Heart left ventricle (tissue), 13 donors: ENCODE data around the gene SRPRA.

Source experiments
- CTCF ChIP-seq, 12 donors: fragments of 200-600 bp; sonication (generic) in 4 of 12; IDR thresholded peaks; one replicate each; pipeline versions ENCODE4 v1.5.0 to v1.8.0; 2018 to 2022; ENCODE audit warnings: antibody characterized with exemption in 12 of 12, mild to moderate bottlenecking in 5 of 12
- POLR2A ChIP-seq, 2 donors: fragments of 450-650 bp; IDR thresholded peaks; one replicate each; pipeline ENCODE4 v1.6.1; 2017; ENCODE audit warnings: antibody characterized with exemption in 2 of 2, mild to moderate bottlenecking in 2 of 2, moderate library complexity in 2 of 2
- donor health status: ischemic (EF 13 %, LVEDD 7.1; RV severe dilation, severe dysfunction).
- donor health status: DM: no; HTN: yes; CAD: no.
- donor health status: DM: no; HTN: no; CAD: no.
- donor health status: ischemic (EF 25% LVEDD 6.9; RV normal size, moderate dysfunction).
- donor health status: ischemic (EF 25% LVEDD 5.7; RV mildly dilated, moderate dysfunction).
- donor health status: ischemic (EF 35%, LVEDD 5.7; RV mildly dilated, moderate dysfunction).
- donor health status: nonischemic (EF 11% LVEDD 7.7; RV severe dilation, severe dysfunction).
- donor health status: DM: yes; HTN: yes; CAD: no.
- donor health status: PGD.
- donor health status: ischemic (EF 29% LVEDD 5.4; RV normal size, mild dysfunction).
- donor health status: nonischemic (EF 23%, LVEDD 6.1; RV moderate dilation, normal function).

GRCh38 chr11:126282361-126282735 lies 13.7 kb upstream of the SRPRA start:
- TF ChIP-seq CTCF (IDR thresholded peaks at IDR 0.05): no peak
- no peak for TF ChIP-seq POLR2A (IDR thresholded peaks at IDR 0.05)
